H1 (cell line): ENCODE data around the gene CERCAM. TPM values are rescaled to one million over a fixed set of nuclear protein-coding genes. Genes with fewer than 3 reads are reported as not detected.

Source experiments
- EZH2 ChIP-seq: fragments of 200-600 bp; sonication (generic); IDR thresholded peaks from 2 replicates; pipeline ENCODE4 v1.7.1; 2012; ENCODE audit warnings: low read depth, mild to moderate bottlenecking, moderate library complexity, low read length, inconsistent platforms; ENCODE audit not compliant: severe bottlenecking
- FOSL1 ChIP-seq: IDR thresholded peaks from 2 replicates; pipeline ENCODE4 v1.6.1; 2011; ENCODE audit warnings: mild to moderate bottlenecking, low read depth, low read length, moderate library complexity; ENCODE audit not compliant: insufficient read depth
- GTF2F1 ChIP-seq: IDR thresholded peaks from 2 replicates; pipeline ENCODE4 v1.6.1; 2012; ENCODE audit warnings: low read depth, low read length, improper control_type of control experiment, borderline replicate concordance
- HDAC2 ChIP-seq, 2 experiments: fragments of 300-600 bp in 1 of 2; sonication (generic) in 1 of 2; IDR thresholded peaks; 2 replicates each; pipeline ENCODE4 v1.6.1; 2011 to 2012; ENCODE audit warnings: low read depth in 2 of 2, low read length in 2 of 2, mild to moderate bottlenecking in 2 of 2, moderate library complexity in 2 of 2, borderline replicate concordance in 1 of 2, inconsistent platforms in 1 of 2
- POU5F1 ChIP-seq: IDR thresholded peaks from 2 replicates; pipeline ENCODE4 v1.6.1; 2011; ENCODE audit warnings: low read depth, mild to moderate bottlenecking, low read length, moderate library complexity
- RAD21 ChIP-seq, 2 experiments: IDR thresholded peaks in 1 of 2; conservative IDR thresholded peaks in 1 of 2; 2 replicates each; pipeline ENCODE4 v1.6.1; 2011; ENCODE audit warnings: low read depth in 2 of 2, low read length in 2 of 2, improper control_type of control experiment in 1 of 2, inconsistent platforms in 1 of 2, mild to moderate bottlenecking in 1 of 2, moderate library complexity in 1 of 2
- polyA plus RNA-seq, 7 experiments: library from polyadenylated mRNA; depleted of rRNA in 3 of 7; stranded (reverse) in 5 of 7; unstranded in 2 of 7; fragments of >200 nt in 5 of 7; fragments of 200-250 nt in 2 of 7; gene quantifications; 1 replicate in 5 of 7; 2 replicates in 1 of 7; 4 replicates in 1 of 7; pipeline versions ENCODE4 v1.2.1 to v1.2.3, GENCODE V29; 2011 to 2013; ENCODE audit warnings: missing spikeins in 2 of 7, mixed read lengths in 2 of 7
- total RNA-seq: library from RNA; stranded (reverse); fragmentation: NEBNext Ultra II Directional; extraction: Animal tissue kit (Norgen Biotek cat#: 25700); gene quantifications from 2 replicates; pipeline ENCODE4 v1.2.1, GENCODE V29; 2021

Gene CERCAM
- total and polyA plus RNA-seq, 2 of the 8 experiments (the other 6 are each of a cell fraction or from before 2014, with no cell fraction given), result 3.1 to 5.2 TPM

GRCh38 chr9:128409978-128410377 is 10.7 kb upstream of the CERCAM start (continued):
- TF ChIP-seq FOSL1 (no peak), EZH2 (peak; percentile 14), POU5F1 (no peak), GTF2F1 (no peak), RAD21 (IDR thresholded peaks at IDR 0.05 in 1 of 2, conservative IDR thresholded peaks at IDR 0.05 in 1 of 2; ENCODE audit: low read depth in 2 of 2, low read length in 2 of 2) (peak in 1 of 2 experiments; percentile 52; a peak in 3 of 4 replicates), HDAC2 (IDR thresholded peaks at IDR 0.05; ENCODE audit: borderline replicate concordance in 1 of 2, low read depth in 2 of 2, low read length in 2 of 2) (no peak)
- TF ChIP-seq, all 59 proteins: peak for 4
